Amygdala (tissue), 56 donors: ENCODE data around the gene ANG.
"Not testable (repeated sequence)": the region's sequence is repeated elsewhere in the genome, so short reads cannot be mapped to it uniquely, and the experiment has no call there.

Experiments used
- DNase-seq, 56 donors: peaks; one replicate each; lab custom pipeline; 2025; lab: John Stamatoyannopoulos, UW

Gene ANG

GRCh38 chr14:20696764-20697163, 8.2 kb downstream of the ANG start:
- no peak for DNase-seq

GRCh38 chr14:20697273-20698017, 8.9 kb downstream of the ANG start:
- peak in 47 of 56 donors; percentile 0 to 89 (median 46) for DNase-seq

- no peak for DNase-seq
Observed at GRCh38 chr14:20698018-20698329, 9.4 kb downstream of the ANG start.

- no peak for DNase-seq
Observed at GRCh38 chr14:20698934-20699333, 10.4 kb downstream of the ANG start.

- DNase-seq = no peak
Observed at GRCh38 chr14:20699931-20700330, 11.4 kb downstream of the ANG start.

GRCh38 chr14:20700965-20701364, 12.4 kb downstream of the ANG start:
- not testable (repeated sequence) for DNase-seq

GRCh38 chr14:20706657-20707355, 18.2 kb downstream of the ANG start:
- DNase-seq = no peak

- DNase-seq = no peak
Observed at GRCh38 chr14:20707622-20708021, 19.1 kb downstream of the ANG start.

GRCh38 chr14:20711261-20711660, 22.7 kb downstream of the ANG start:
- DNase-seq = no peak

GRCh38 chr14:20711685-20712084, 23.1 kb downstream of the ANG start:
- no peak for DNase-seq

GRCh38 chr14:20712904-20713303, 24.3 kb downstream of the ANG start:
- no peak for DNase-seq

- peak in 29 of 56 donors; percentile 2 to 70 (median 16) for DNase-seq
Observed at GRCh38 chr14:20714593-20715250, 26.2 kb downstream of the ANG start.

- no peak for DNase-seq
Observed at GRCh38 chr14:20719777-20720176, 31.2 kb downstream of the ANG start.

- no peak for DNase-seq
Observed at GRCh38 chr14:20720741-20721140, 32.2 kb downstream of the ANG start.

- DNase-seq = no peak
Observed at GRCh38 chr14:20722016-20722415, 33.5 kb downstream of the ANG start.

- peak in 3 of 56 donors; percentile 1 to 16 (median 2) for DNase-seq
Observed at GRCh38 chr14:20723488-20723887, 34.9 kb downstream of the ANG start.

- not testable (repeated sequence) for DNase-seq
Observed at GRCh38 chr14:20726121-20726520, 37.6 kb downstream of the ANG start.

- no peak for DNase-seq
Observed at GRCh38 chr14:20726531-20726930, 38.0 kb downstream of the ANG start.

GRCh38 chr14:20730891-20731290, 42.3 kb downstream of the ANG start:
- no peak for DNase-seq

- DNase-seq = no peak
Observed at GRCh38 chr14:20732477-20732876, 43.9 kb downstream of the ANG start.

- no peak for DNase-seq
Observed at GRCh38 chr14:20732979-20733635, 44.5 kb downstream of the ANG start.
